Esophagus squamous epithelium (tissue), 5 donors: Measurements from ENCODE around the gene LCN10. TPM values are rescaled to one million over a fixed set of nuclear protein-coding genes. Genes with fewer than 3 reads are reported as not detected.

Experiments used
- DNase-seq: peaks from one replicate; lab custom pipeline; 2025; lab: John Stamatoyannopoulos, UW
- H3K27ac ChIP-seq, 4 donors: fragments of 200-600 bp; sonication (generic); one replicate each; pipeline ENCODE4 v1.5.1; 2016 to 2019; ENCODE audit warnings: mild to moderate bottlenecking in 1 of 4
- H3K27me3 ChIP-seq, 4 donors: fragments of 200-600 bp; sonication (generic); 1 replicate in 3 of 4; 2 replicates in 1 of 4; pipeline versions ENCODE4 v1.5.1 to v1.6.0; 2017 to 2021; ENCODE audit warnings: antibody characterized with exemption in 1 of 4
- H3K36me3 ChIP-seq, 3 donors: fragments of 200-600 bp; sonication (generic); one replicate each; pipeline ENCODE4 v1.5.1; 2016 to 2019
- H3K4me1 ChIP-seq, 3 donors: fragments of 200-600 bp; sonication (generic); one replicate each; pipeline ENCODE4 v1.5.1; 2017 to 2019
- H3K4me3 ChIP-seq, 4 donors: fragments of 200-600 bp; sonication (generic); 1 replicate in 3 of 4; 2 replicates in 1 of 4; pipeline ENCODE4 v1.5.1; 2016 to 2019; ENCODE audit warnings: mild to moderate bottlenecking in 2 of 4, moderate library complexity in 1 of 4
- H3K9me3 ChIP-seq, 3 donors: fragments of 200-600 bp; sonication (generic); one replicate each; pipeline ENCODE4 v1.5.1; 2016 to 2019
- POLR2A ChIP-seq, 4 donors: fragments of 450-650 bp; IDR thresholded peaks; one replicate each; pipeline ENCODE4 v1.6.1; 2017; ENCODE audit warnings: antibody characterized with exemption in 4 of 4, mild to moderate bottlenecking in 4 of 4, moderate library complexity in 3 of 4
- WGBS, 2 donors: methylation state at CpG; one replicate each; pipeline ENCODE4 v1.1.5; 2018; 5-methylcytosine and 5-hydroxymethylcytosine counted together
- intact Hi-C: fragments of 100-400 bp; cut with DNase I; formaldehyde crosslinking; loops from one replicate; pipeline ENCODE4 v1.15.0; 2022
- total RNA-seq, 4 donors: library from RNA; depleted of rRNA; stranded (reverse); fragments of >200 nt; gene quantifications; one replicate each; pipeline ENCODE4 v1.1.0, GENCODE V29; 2016
- TF ChIP-seq, protein P1 (sequence below), 6 experiments: fragments of 450-650 bp in 4 of 6; fragments of 200-600 bp in 2 of 6; sonication (generic) in 2 of 6; IDR thresholded peaks; one replicate each; pipeline ENCODE4 v1.5.1; 2016 to 2019; ENCODE audit warnings: antibody characterized with exemption in 6 of 6, mild to moderate bottlenecking in 4 of 6, moderate library complexity in 4 of 6
- donor health status: DM: yes; HTN: yes; CAD: no.

Gene LCN10
- total RNA-seq, 4 donors from 2014 or later = 0.64 to 3.8 (median 2.2) TPM

DNA sequence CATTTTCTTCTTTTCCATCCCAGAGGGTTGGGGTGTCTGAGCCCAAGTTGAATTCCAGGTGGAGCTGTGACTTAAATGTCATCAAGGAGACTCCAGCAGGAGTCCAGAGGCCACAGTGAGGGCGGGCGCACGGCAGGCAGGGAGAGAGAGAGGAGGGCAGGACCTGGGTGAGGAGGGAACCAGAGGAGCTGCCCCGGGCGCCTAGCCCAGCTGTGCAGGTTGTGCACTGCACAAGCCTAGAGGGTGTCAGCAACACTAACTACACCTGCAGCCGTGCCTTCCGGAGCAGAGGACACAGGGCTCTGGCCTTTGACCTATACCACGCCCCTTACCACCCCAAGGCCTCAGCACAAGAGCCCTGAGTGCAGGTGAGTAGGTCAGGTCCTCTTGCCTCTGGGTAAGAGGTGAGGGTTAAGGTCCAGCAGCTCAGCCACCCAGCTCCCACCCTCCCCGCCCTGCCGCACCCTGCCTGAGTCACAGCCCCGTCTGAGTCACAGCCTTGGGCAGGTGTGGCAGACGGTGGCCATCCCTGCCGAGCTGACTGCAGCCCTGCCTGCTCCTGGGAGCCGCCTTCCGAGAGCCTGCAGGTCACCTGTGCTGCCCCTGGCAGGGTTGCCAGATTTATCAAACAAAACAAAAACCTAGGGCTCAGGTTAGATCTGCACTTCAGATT, 49.1 kb downstream of the LCN10 start:
- intact Hi-C loops = no loop called here
- H3K36me3 ChIP-seq = no peaks in the 10 kb centered on the region
- WGBS, 2 donors = 19 to 76% methylated on average over 3 to 6 of the region's 15 CpGs
- H3K27ac ChIP-seq = peak overlapping the region; percentile 72 to 89 (median 76)
- peak overlapping the region in 1 of 4 donors; percentile 26 for H3K4me3 ChIP-seq
- H3K4me1 ChIP-seq = peaks cover 25 to 84% (median 33%) of the 10 kb centered on the region in 3 donors
- TF ChIP-seq POLR2A (IDR thresholded peaks at IDR 0.05) = no peak
- TF ChIP-seq, protein P1, sequence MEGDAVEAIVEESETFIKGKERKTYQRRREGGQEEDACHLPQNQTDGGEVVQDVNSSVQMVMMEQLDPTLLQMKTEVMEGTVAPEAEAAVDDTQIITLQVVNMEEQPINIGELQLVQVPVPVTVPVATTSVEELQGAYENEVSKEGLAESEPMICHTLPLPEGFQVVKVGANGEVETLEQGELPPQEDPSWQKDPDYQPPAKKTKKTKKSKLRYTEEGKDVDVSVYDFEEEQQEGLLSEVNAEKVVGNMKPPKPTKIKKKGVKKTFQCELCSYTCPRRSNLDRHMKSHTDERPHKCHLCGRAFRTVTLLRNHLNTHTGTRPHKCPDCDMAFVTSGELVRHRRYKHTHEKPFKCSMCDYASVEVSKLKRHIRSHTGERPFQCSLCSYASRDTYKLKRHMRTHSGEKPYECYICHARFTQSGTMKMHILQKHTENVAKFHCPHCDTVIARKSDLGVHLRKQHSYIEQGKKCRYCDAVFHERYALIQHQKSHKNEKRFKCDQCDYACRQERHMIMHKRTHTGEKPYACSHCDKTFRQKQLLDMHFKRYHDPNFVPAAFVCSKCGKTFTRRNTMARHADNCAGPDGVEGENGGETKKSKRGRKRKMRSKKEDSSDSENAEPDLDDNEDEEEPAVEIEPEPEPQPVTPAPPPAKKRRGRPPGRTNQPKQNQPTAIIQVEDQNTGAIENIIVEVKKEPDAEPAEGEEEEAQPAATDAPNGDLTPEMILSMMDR (IDR thresholded peaks at IDR 0.05) = peak in 1 of 6 experiments; percentile 6
- peaks cover 0 to 26% (median 0%) of the 10 kb centered on the region in 4 donors for H3K27me3 ChIP-seq
- DNase-seq = no peak
- no peaks in the 10 kb centered on the region for H3K9me3 ChIP-seq

DNA sequence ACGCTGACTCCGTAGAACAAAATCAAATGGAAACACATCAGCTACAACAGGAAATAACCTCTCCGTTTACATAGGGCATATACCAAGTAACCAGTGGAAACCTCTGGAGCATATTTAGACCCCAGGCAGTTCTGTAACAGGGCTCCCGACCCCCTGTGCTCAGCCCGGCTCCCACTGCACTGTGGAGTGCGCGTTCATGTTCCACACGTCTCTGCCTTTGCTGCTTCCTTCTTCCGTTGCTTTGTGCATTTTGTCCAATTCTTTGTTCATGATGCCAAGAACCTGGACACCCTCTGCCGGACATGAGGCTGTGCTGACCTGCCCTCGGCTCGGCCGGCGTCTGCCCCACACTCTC, 49.6 kb downstream of the LCN10 start:
- Histone ChIP-seq H3K27ac (peak overlapping the region; percentile 72 to 89 (median 76)), H3K4me3 (no peak overlapping the region), H3K4me1 (peaks cover 25 to 89% (median 35%) of the 10 kb centered on the region in 3 donors), H3K36me3 (no peaks in the 10 kb centered on the region), H3K9me3 (no peaks in the 10 kb centered on the region), H3K27me3 (peaks cover 0 to 22% (median 0%) of the 10 kb centered on the region in 4 donors)
- no peak for TF ChIP-seq POLR2A (IDR thresholded peaks at IDR 0.05)
- TF ChIP-seq, protein P1 (IDR thresholded peaks at IDR 0.05) = no peak
- DNase-seq = no peak
- 55 to 69% methylated on average over 14 of the region's 14 CpGs for WGBS, 2 donors
- intact Hi-C loops = no loop called here

DNA sequence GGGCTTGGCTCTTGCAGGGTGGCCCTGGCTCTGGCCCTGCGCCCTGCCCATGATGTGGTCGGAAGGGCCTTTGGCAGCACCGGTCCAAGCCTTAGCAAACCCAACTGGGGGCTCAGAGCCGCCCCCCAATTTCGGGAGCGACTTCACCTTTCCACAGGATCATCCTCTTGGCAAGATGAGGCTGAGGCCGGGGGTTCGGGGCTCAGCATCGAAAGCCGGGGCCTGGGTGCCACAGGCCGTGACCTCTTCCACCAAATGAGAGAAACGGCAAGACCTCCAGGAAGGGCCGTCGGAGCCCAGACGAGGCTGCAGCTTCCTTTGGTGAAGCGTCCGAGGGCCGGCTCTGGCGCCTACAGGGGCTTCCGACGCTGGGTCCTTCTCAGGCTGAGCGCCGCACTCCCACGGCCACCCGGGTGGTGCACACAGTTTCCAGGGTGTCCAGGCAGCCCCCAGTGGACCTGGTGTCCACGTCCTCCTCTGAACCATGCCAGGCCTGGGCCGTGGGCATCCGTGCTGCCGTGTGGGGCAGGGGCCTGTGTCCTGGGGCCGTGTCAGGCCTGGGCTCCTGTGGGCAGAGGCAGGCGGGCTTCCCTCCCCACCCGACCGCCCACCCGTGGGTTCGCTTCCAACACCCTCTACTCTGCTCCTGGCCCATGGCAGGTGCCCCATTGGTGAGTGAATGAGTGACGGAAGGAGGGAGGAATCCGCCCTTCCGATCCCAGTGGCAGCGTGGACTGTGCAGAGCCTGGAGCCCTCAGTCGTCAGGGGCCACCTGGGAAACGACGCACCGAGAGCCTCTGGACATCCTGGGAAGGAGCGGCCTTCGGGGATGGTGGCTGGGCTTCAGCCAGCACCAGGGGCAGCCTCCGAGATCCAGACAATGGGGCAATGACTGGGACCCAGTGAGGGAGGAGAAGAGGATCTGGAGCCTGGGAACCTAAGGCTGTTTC, 50.3 kb downstream of the LCN10 start:
- no peaks in the 10 kb centered on the region for H3K36me3 ChIP-seq

DNA sequence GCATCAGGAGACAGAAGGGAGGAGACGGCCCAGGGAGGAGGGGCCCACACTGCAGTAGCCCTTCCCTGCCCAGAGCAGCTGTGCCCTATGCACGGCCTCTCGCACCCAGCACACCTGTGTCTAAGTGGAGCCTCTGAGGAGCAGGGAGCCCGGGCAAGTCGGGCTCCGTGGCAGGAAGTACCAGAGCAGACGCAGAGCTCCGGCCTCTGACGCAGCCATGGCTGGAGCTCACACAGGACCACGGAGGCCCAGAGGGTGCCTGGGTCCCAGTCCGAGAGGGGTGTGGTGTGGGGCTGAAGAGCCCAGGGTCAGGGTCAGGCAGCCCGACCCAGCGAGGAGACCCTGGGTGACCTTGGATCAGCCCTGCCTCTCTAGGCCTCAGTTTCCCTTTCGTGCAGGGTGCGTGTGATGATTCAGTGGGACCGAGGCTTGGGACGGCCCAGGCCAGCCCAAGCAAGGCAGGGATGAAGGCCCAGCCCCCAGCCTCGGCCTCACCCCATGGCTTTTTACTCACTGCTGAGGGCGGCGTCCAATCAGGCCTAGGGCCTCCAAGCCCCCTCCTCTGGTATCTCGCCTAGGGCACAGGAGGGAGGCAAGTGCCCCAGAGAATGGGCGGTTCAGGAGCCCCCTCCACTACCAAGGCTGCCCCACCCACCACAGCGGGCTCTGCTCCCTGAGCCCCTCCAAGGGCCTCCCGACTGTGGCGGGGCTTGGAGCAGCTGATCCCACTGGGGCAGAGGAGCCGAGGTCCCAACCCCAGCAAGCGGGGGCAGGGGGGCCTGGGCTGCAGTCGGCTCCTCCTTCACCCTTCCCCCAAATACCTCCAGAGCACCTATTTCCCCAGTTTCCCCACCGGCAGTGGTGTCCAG, 51.2 kb downstream of the LCN10 start:
- intact Hi-C loops = no loop called here
- peaks cover 0 to 11% (median 0%) of the 10 kb centered on the region in 4 donors for H3K27me3 ChIP-seq
- no peak for TF ChIP-seq POLR2A (IDR thresholded peaks at IDR 0.05)
- TF ChIP-seq, protein P1 (IDR thresholded peaks at IDR 0.05) = no peak
- no peaks in the 10 kb centered on the region for H3K36me3 ChIP-seq
- H3K4me3 ChIP-seq = no peak overlapping the region
- H3K27ac ChIP-seq = peak overlapping the region in 2 of 4 donors; percentile 80 to 97
- 83% methylated on average over 10 of the region's 29 CpGs; no CpG with 5 or more reads in 1 of the 2 donors for WGBS, 2 donors
- H3K4me1 ChIP-seq = peaks cover 29 to 90% (median 45%) of the 10 kb centered on the region in 3 donors
- H3K9me3 ChIP-seq = no peaks in the 10 kb centered on the region
- no peak for DNase-seq

More for the DNA sequence above, 50.3 kb downstream of the LCN10 start:
- Histone ChIP-seq H3K4me3 (no peak overlapping the region), H3K9me3 (no peaks in the 10 kb centered on the region), H3K27me3 (peaks cover 0 to 16% (median 0%) of the 10 kb centered on the region in 4 donors), H3K27ac (peak overlapping the region in 3 of 4 donors; percentile 72 to 89 (median 78)), H3K4me1 (peaks cover 29 to 90% (median 42%) of the 10 kb centered on the region in 3 donors)
- no peak for DNase-seq
- intact Hi-C loops = no loop called here
- WGBS, 2 donors = 81% methylated on average over 3 of the region's 46 CpGs; no CpG with 5 or more reads in 1 of the 2 donors
- TF ChIP-seq, protein P1 (IDR thresholded peaks at IDR 0.05) = no peak
- TF ChIP-seq POLR2A (IDR thresholded peaks at IDR 0.05) = no peak
